GM12878 (cell line): ENCODE measurements around the gene SPRING1. TPM values are rescaled to one million over a fixed set of nuclear protein-coding genes. Genes with fewer than 3 reads are reported as not detected.

Experiments
- ATAC-seq: fragments of 200-7000 bp; cut with Tn5 transposase; 3 replicates; pipeline ENCODE4 v1.9.1; 2020; ENCODE audit warnings: mild to moderate bottlenecking, moderate library complexity
- Bru-seq: library from RNA; stranded (reverse); fragments of 400-500 nt; gene quantifications from one replicate; lab custom pipeline; 2021; lab: Mats Ljungman, UMichigan
- BruChase-seq, 2 experiments: library from RNA; stranded (reverse); fragments of 400-500 nt; gene quantifications; one replicate each; lab custom pipeline; 2021; lab: Mats Ljungman, UMichigan
- BruUV-seq: library from RNA; stranded (reverse); fragments of 400-500 nt; replicated peaks from 2 replicates; lab custom pipeline; 2021; lab: Mats Ljungman, UMichigan
- CTCF ChIA-PET: fragments of 300-600 bp; sonication (Branson Sonifier 250); formaldehyde crosslinking; extraction: SDS; loops from one replicate; lab custom pipeline; 2021; ENCODE audit warnings: inconsistent platforms; lab: Yijun Ruan, JAX
- POLR2A ChIA-PET: fragments of 350-600 bp; formaldehyde crosslinking; extraction: SDS; loops from one replicate; lab custom pipeline; 2021; ENCODE audit warnings: inconsistent platforms; lab: Charles Lee
- RAD21 ChIA-PET: fragments of 300-600 bp; sonication (Branson Sonifier 250); formaldehyde crosslinking; loops from one replicate; lab custom pipeline; 2023; ENCODE audit warnings: antibody characterized with exemption; ENCODE audit not compliant: unreplicated experiment; lab: Charles Lee
- SMC1A ChIA-PET: fragments of 300-600 bp; sonication (Branson Sonifier 250); formaldehyde crosslinking; loops from one replicate; lab custom pipeline; 2023; ENCODE audit not compliant: unreplicated experiment, uncharacterized antibody; lab: Charles Lee
- DNase-seq: peaks from one replicate; pipeline ENCODE4 v3.0.0-alpha.2; 2011; ENCODE audit warnings: low read depth, low spot score
- FAIRE-seq: peaks from 3 replicates; lab custom pipeline; 2011; peaks lifted over from hg19 to GRCh38; lab: Jason Lieb, UNC
- H2AFZ ChIP-seq: 2 replicates; pipeline ENCODE4 v1.6.0; 2011; ENCODE audit warnings: low read depth, low read length, control low read depth; ENCODE audit not compliant: control insufficient read depth
- H3K27ac ChIP-seq: 2 replicates; pipeline ENCODE4 v1.5.1; 2011; ENCODE audit warnings: control low read depth; ENCODE audit not compliant: control insufficient read depth, insufficient read depth
- H3K27me3 ChIP-seq, 2 experiments: replicated peaks in 1 of 2; 2 replicates each; pipeline versions ENCODE4 v1.6.0 to v1.6.1; 2011; ENCODE audit warnings: low read length in 1 of 2; ENCODE audit not compliant: control insufficient read depth in 2 of 2, insufficient read depth in 2 of 2
- H3K36me3 ChIP-seq, 2 experiments: 2 replicates each; pipeline ENCODE4 v1.5.1; 2011; ENCODE audit warnings: low read length in 1 of 2; ENCODE audit not compliant: control insufficient read depth in 2 of 2, insufficient read depth in 2 of 2
- H3K4me1 ChIP-seq: 2 replicates; pipeline ENCODE4 v1.6.1; 2011; ENCODE audit warnings: mild to moderate bottlenecking, low read length, moderate library complexity, mixed read lengths; ENCODE audit not compliant: control insufficient read depth, insufficient read depth
- H3K4me2 ChIP-seq: 2 replicates; pipeline ENCODE4 v1.6.0; 2011; ENCODE audit warnings: control low read depth; ENCODE audit not compliant: control insufficient read depth, insufficient read depth
- H3K4me3 ChIP-seq: fragments of 200-600 bp; sonication (generic); 2 replicates; pipeline ENCODE4 v1.5.1; 2016
- H3K79me2 ChIP-seq: 2 replicates; pipeline ENCODE4 v1.6.0; 2011; ENCODE audit warnings: low read length; ENCODE audit not compliant: control insufficient read depth, insufficient read depth
- H3K9ac ChIP-seq: 2 replicates; pipeline ENCODE4 v1.8.0; 2011; ENCODE audit warnings: low read length, control low read depth, mixed read lengths; ENCODE audit not compliant: control insufficient read depth, insufficient read depth
- H3K9me3 ChIP-seq: replicated peaks from 3 replicates; pipeline ENCODE4 v1.5.1; 2011; ENCODE audit warnings: mild to moderate bottlenecking, low read length; ENCODE audit not compliant: control insufficient read depth, insufficient read depth
- H4K20me1 ChIP-seq: 2 replicates; pipeline ENCODE4 v1.6.0; 2011; ENCODE audit not compliant: control insufficient read depth, insufficient read depth
- CEBPB ChIP-seq, 2 experiments: fragments of 150-350 bp in 1 of 2; IDR thresholded peaks; 2 replicates each; pipeline ENCODE4 v1.6.1; 2012 to 2014; ENCODE audit warnings: low read depth in 2 of 2, low read length in 2 of 2, borderline replicate concordance in 1 of 2, inconsistent platforms in 1 of 2
- ELK1 ChIP-seq: IDR thresholded peaks from 2 replicates; pipeline ENCODE4 v1.6.1; 2012; ENCODE audit warnings: low read depth, low read length, improper control_type of control experiment
- JUNB ChIP-seq: IDR thresholded peaks from 2 replicates; pipeline ENCODE4 v1.6.1; 2016; ENCODE audit warnings: antibody characterized with exemption, mild to moderate bottlenecking
- MEF2A ChIP-seq: IDR thresholded peaks from 2 replicates; pipeline ENCODE4 v1.6.1; 2011; ENCODE audit warnings: low read depth, mild to moderate bottlenecking, low read length, moderate library complexity; ENCODE audit not compliant: insufficient read depth
- MXI1 ChIP-seq: fragments of 150-350 bp; IDR thresholded peaks from 2 replicates; pipeline ENCODE4 v1.6.1; 2011; ENCODE audit warnings: low read depth, mild to moderate bottlenecking, inconsistent platforms, low read length, improper control_type of control experiment
- RAD21 ChIP-seq: IDR thresholded peaks from 2 replicates; pipeline ENCODE4 v1.6.1; 2011; ENCODE audit warnings: mild to moderate bottlenecking, low read depth, low read length, moderate library complexity; ENCODE audit not compliant: insufficient read depth
- YBX1 ChIP-seq: fragments of 450-650 bp; IDR thresholded peaks from 2 replicates; pipeline ENCODE4 v1.6.1; 2016; ENCODE audit warnings: antibody characterized with exemption
- ZNF217 ChIP-seq: fragments of 450-650 bp; IDR thresholded peaks from 2 replicates; pipeline ENCODE4 v1.6.1; 2017; ENCODE audit warnings: antibody characterized with exemption, mild to moderate bottlenecking
- WGBS: methylation state at CpG from one replicate; pipeline ENCODE4 v1.1.6; 2016; ENCODE audit warnings: low lambda C conversion rate; ENCODE audit not compliant: insufficient replicate concordance, insufficient coverage; ENCODE audit errors: missing lambda C conversion rate; 5-methylcytosine and 5-hydroxymethylcytosine counted together
- in situ Hi-C: fragments of 300-500 bp; cut with MboI; formaldehyde crosslinking; loops from 9 replicates; pipeline ENCODE4 v1.14.3; 2018; ENCODE audit warnings: mixed read lengths
- intact Hi-C: fragments of 100-400 bp; cut with micrococcal nuclease; formaldehyde crosslinking; loops from one replicate; pipeline ENCODE4 v1.14.2; 2022; ENCODE audit not compliant: unreplicated experiment
- long read RNA-seq, 2 experiments: library from polyadenylated mRNA; unstranded; transcript quantifications; one replicate each; pipeline ENCODE4 v2.0.0, GENCODE V29; 2019 to 2020
- polyA minus RNA-seq, 3 experiments: library from RNA; depleted of rRNA, polyadenylated mRNA; stranded (reverse); fragments of >200 nt; gene quantifications; 2 replicates each; pipeline ENCODE4 v1.2.3, GENCODE V29; 2011
- polyA plus RNA-seq, 11 experiments: library from polyadenylated mRNA; depleted of rRNA in 4 of 11; unstranded in 6 of 11; stranded (reverse) in 5 of 11; fragments of >200 nt; fragmentation: Nextera tagmentation in 4 of 11; fragmentation: Illumina TruSeq in 1 of 11; extraction: Ambion mirVana in 4 of 11; extraction: Trizol in 1 of 11; gene quantifications; 1 replicate in 1 of 11; 2 replicates in 10 of 11; pipeline versions ENCODE4 v1.2.1 to v1.2.3, GENCODE V29; 2011 to 2016; ENCODE audit warnings: inconsistent platforms in 2 of 11, missing spikeins in 2 of 11, low read depth in 1 of 11
- total RNA-seq, 4 experiments: library from RNA; depleted of rRNA in 3 of 4; stranded (reverse); fragments of >200 nt in 3 of 4; fragmentation: Illumina TruSeq in 1 of 4; extraction: Trizol in 1 of 4; gene quantifications; 2 replicates each; pipeline versions ENCODE4 v1.2.1 to v1.2.3, GENCODE V29; 2013 to 2021
- TF ChIP-seq, protein P1 (sequence below): fragments of 450-650 bp; IDR thresholded peaks from 2 replicates; pipeline ENCODE4 v1.6.1; 2014; ENCODE audit warnings: mild to moderate bottlenecking
- TF ChIP-seq, protein P2 (sequence below): fragments of 150-350 bp; IDR thresholded peaks from 2 replicates; pipeline ENCODE4 v1.6.1; 2016; ENCODE audit warnings: low read depth, low read length

Gene SPRING1, protein sequence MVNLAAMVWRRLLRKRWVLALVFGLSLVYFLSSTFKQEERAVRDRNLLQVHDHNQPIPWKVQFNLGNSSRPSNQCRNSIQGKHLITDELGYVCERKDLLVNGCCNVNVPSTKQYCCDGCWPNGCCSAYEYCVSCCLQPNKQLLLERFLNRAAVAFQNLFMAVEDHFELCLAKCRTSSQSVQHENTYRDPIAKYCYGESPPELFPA
- 11.6 and 12.8 TPM in 2 replicates for total RNA-seq (2013; cell fraction: nucleolus; rRNA removed)
- 21.4 and 22.5 TPM in 2 replicates for total RNA-seq (2014; rRNA removed)
- total RNA-seq (2014; rRNA removed; fragmentation: Illumina TruSeq; extraction: Trizol), result 9.3 and 10.1 TPM in 2 replicates
- 25.7 and 26.6 TPM in 2 replicates for total RNA-seq (2021)
- polyA plus RNA-seq (2011; ENCODE audit: low read depth), result 4.4 TPM
- 15.6 and 16.7 TPM in 2 replicates for polyA plus RNA-seq (2011; rRNA removed)
- 16.6 and 16.8 TPM in 2 replicates for polyA plus RNA-seq (2011; cell fraction: cytosol; rRNA removed)
- polyA plus RNA-seq (2011; cell fraction: nucleus; rRNA removed), result 8.8 and 10.3 TPM in 2 replicates
- polyA plus RNA-seq (2012), result 9.7 and 10.8 TPM in 2 replicates
- polyA plus RNA-seq (2014; fragmentation: Illumina TruSeq; extraction: Trizol), result 9.3 and 11.4 TPM in 2 replicates
- 1 to 10 TPM; 2.5 to 4.4 TPM for polyA plus RNA-seq (2014; fragmentation: Nextera tagmentation; extraction: Ambion mirVana)
- 15.2 and 16.6 TPM in 2 replicates for polyA plus RNA-seq (2014; rRNA removed)
- polyA plus RNA-seq (2016; fragmentation: Nextera tagmentation; extraction: Ambion mirVana), result 10 to 100 TPM; 12.1 to 17.3 TPM
- 18.5 and 19.7 TPM in 2 replicates for polyA minus RNA-seq (2011; rRNA and poly(A)+ RNA removed)
- polyA minus RNA-seq (2011; cell fraction: cytosol; rRNA and poly(A)+ RNA removed), result 7.8 and 11.7 TPM in 2 replicates
- polyA minus RNA-seq (2011; cell fraction: nucleus; rRNA and poly(A)+ RNA removed), result 5.1 and 9.2 TPM in 2 replicates
- percentile 83 among the genes with signal in this experiment for Bru-seq, nascent RNA
- percentile 85 among the genes with signal in this experiment for BruChase-seq, experiment 1, labeled RNA remaining after a 6-hour chase
- BruChase-seq, experiment 2, labeled RNA remaining after a 2-hour chase, result percentile 88 among the genes with signal in this experiment
- long read RNA-seq, experiment 1, partial matches to known transcripts, result 0 of 7 reads
- long read RNA-seq, experiment 1, other reads (novel, unspliced or antisense), result 7 of 7 reads
- long read RNA-seq, experiment 2, partial matches to known transcripts, result 2 of 4 reads
- long read RNA-seq, experiment 2, other reads (novel, unspliced or antisense), result 2 of 4 reads

- peak; percentile 95 for DNase-seq
- Histone ChIP-seq H3K4me2 (peak within 1 kb of the TSS; percentile 88), H3K4me1 (peaks cover 4% of the 10 kb centered on the region; the same call in 1 of the 2 replicates), H3K27ac (peak within 1 kb of the TSS; percentile 56), H3K9ac (peak within 1 kb of the TSS; percentile 80), H3K79me2 (peaks cover 21% of the 10 kb centered on the region), H3K4me3 (peak within 1 kb of the TSS; percentile 99), H3K9me3 (no peaks in the 10 kb centered on the region), H4K20me1 (no peaks in the 10 kb centered on the region), H2AFZ (peak within 1 kb of the TSS; percentile 96), H3K27me3 (no peaks in the 10 kb centered on the region), H3K36me3 (no peaks in the 10 kb centered on the region; a peak in 1 of 4 replicates)
- TSS peak; percentile 91 for BruUV-seq
- WGBS, result under 1% methylated on average over 65 of the region's 80 CpGs
- intact Hi-C loops, result loop anchor here (10.0 kb wide), 1 partner anchor 147 kb away; the partner anchor contains the start of gene HRK
- peak; percentile 97 for ATAC-seq
- in situ Hi-C loops, result no loop called here
- SMC1A ChIA-PET, result no interaction called here
- RAD21 ChIA-PET, result no interaction called here
- FAIRE-seq, result peak; percentile 93
- POLR2A ChIA-PET, result no interaction called here
- CTCF ChIA-PET, result no interaction called here
- TF ChIP-seq ZNF217 (no peak), RAD21 (no peak), ELK1 (peak; percentile 66; the same call in 1 of the 2 replicates), MXI1 (peak; percentile 20; the same call in 1 of the 2 replicates), CEBPB (IDR thresholded peaks at IDR 0.05; ENCODE audit: borderline replicate concordance in 1 of 2, low read depth in 2 of 2, low read length in 2 of 2) (no peak), MEF2A (no peak), YBX1 (no peak), JUNB (peak; percentile 45; the same call in 1 of the 2 replicates)
- TF ChIP-seq, protein P1, sequence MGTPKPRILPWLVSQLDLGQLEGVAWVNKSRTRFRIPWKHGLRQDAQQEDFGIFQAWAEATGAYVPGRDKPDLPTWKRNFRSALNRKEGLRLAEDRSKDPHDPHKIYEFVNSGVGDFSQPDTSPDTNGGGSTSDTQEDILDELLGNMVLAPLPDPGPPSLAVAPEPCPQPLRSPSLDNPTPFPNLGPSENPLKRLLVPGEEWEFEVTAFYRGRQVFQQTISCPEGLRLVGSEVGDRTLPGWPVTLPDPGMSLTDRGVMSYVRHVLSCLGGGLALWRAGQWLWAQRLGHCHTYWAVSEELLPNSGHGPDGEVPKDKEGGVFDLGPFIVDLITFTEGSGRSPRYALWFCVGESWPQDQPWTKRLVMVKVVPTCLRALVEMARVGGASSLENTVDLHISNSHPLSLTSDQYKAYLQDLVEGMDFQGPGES, result peak; percentile 79
- TF ChIP-seq, protein P2, sequence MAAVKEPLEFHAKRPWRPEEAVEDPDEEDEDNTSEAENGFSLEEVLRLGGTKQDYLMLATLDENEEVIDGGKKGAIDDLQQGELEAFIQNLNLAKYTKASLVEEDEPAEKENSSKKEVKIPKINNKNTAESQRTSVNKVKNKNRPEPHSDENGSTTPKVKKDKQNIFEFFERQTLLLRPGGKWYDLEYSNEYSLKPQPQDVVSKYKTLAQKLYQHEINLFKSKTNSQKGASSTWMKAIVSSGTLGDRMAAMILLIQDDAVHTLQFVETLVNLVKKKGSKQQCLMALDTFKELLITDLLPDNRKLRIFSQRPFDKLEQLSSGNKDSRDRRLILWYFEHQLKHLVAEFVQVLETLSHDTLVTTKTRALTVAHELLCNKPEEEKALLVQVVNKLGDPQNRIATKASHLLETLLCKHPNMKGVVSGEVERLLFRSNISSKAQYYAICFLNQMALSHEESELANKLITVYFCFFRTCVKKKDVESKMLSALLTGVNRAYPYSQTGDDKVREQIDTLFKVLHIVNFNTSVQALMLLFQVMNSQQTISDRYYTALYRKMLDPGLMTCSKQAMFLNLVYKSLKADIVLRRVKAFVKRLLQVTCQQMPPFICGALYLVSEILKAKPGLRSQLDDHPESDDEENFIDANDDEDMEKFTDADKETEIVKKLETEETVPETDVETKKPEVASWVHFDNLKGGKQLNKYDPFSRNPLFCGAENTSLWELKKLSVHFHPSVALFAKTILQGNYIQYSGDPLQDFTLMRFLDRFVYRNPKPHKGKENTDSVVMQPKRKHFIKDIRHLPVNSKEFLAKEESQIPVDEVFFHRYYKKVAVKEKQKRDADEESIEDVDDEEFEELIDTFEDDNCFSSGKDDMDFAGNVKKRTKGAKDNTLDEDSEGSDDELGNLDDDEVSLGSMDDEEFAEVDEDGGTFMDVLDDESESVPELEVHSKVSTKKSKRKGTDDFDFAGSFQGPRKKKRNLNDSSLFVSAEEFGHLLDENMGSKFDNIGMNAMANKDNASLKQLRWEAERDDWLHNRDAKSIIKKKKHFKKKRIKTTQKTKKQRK, result peak; percentile 42; the same call in 1 of the 2 replicates
These were observed at the start of gene SPRING1, which contains the start of gene RNFT2 for GRCh38 chr12:116737774-116738657. TSS of gene SPRING1 (minus strand) at chr12:116738069. CDS start at chr12:116737900, 169 bp downstream. TSS of gene RNFT2 (plus strand) at chr12:116738315. CDS start at chr12:116740498, 2,183 bp downstream.
